ENCODE data around the gene RTKN2. TPM values are rescaled to one million over a fixed set of nuclear protein-coding genes. Genes with fewer than 3 reads are reported as not detected.

Gene RTKN2
- total and polyA plus RNA-seq, 10 of the 15 experiments (the other 5 are each of a cell fraction or from before 2014, with no cell fraction given), result 0.10 TPM; not detected in 9

DNA sequence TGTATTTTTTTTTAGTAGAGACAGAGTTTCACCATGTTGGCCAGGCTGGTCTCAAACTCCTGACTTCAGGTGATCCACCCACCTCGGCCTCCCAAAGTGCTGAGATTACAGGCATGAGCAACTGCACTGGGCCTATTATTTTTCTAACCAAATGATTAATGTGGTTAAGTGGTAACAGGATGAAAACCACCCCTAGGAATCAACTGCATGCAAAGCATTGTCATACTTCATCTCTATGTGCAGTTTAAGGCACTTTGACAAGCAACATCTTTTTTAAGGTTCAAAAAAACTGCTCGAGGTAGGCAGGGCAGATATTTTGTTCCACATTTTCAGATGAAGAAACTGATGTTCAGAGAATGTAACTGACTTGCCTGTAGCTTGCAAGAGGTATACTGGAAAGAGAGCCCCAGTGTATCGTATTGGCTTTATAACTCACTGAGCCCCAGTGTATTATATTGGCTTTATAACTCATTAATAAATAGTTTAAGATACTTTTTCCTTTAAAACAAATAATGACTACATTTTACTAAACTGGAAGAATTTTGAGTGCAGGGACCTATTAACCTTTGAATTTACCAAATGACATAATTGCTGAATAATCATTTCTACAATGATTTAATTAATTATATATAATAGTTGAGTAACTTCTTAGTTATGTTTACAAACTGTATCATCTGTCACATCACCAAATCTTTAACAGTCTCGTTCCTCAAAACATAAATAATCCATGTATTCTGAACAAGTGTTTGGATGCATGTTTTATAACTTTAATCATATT, 38.1 kb downstream of the RTKN2 start:
- Histone ChIP-seq H3K9ac (ENCODE audit: control insufficient read depth, insufficient read depth, low read length) (no peak overlapping the region), H3K9me3 (replicated peaks; ENCODE audit: control insufficient read depth, insufficient read depth, low read length) (no peaks in the 10 kb centered on the region), H3K79me2 (ENCODE audit: control insufficient read depth, insufficient read depth, low read length) (no peaks in the 10 kb centered on the region), H3K4me1 (ENCODE audit: control insufficient read depth, insufficient read depth, low read length) (no peaks in the 10 kb centered on the region), H4K20me1 (ENCODE audit: control insufficient read depth, insufficient read depth) (no peaks in the 10 kb centered on the region), H3K4me2 (ENCODE audit: control insufficient read depth, insufficient read depth) (no peak overlapping the region), H2AFZ (ENCODE audit: control insufficient read depth, low read depth, low read length) (no peak overlapping the region), H3K27ac (ENCODE audit: control insufficient read depth, insufficient read depth) (no peak overlapping the region), H3K27me3 (replicated peaks in 1 of 2; ENCODE audit: control insufficient read depth in 2 of 2, insufficient read depth in 2 of 2, low read length in 1 of 2) (no peaks in the 10 kb centered on the region), H3K4me3 (no peak overlapping the region), H3K36me3 (ENCODE audit: control insufficient read depth in 2 of 2, insufficient read depth in 2 of 2, low read length in 1 of 2) (no peaks in the 10 kb centered on the region)
- ChIA-PET RAD21 (ENCODE audit: unreplicated experiment) (no interaction called here), SMC1A (ENCODE audit: uncharacterized antibody, unreplicated experiment) (interaction anchor here (0.7 to 1.2 kb wide), 2 partner anchors 10 to 1656 kb away, joined by 3 to 4 read pairs; no protein-coding TSS in a partner anchor), CTCF (interaction anchor here (1.3 kb wide), 1 partner anchor 332 kb away, joined by 3 read pairs; no protein-coding TSS in a partner anchor), POLR2A (no interaction called here)
- FAIRE-seq, result no peak
- intact Hi-C loops (cut with micrococcal nuclease; ENCODE audit: unreplicated experiment), result no loop called here
- no peak for ATAC-seq
- no peak for DNase-seq (ENCODE audit: low read depth, low spot score)
- in situ Hi-C loops (cut with MboI), result no loop called here
- 68% methylated on average over 4 of the region's 4 CpGs for WGBS (ENCODE audit: insufficient coverage, insufficient replicate concordance, low lambda C conversion rate, missing lambda C conversion rate)
- no TSS peak for BruUV-seq (replicated peaks)
- TF ChIP-seq NR2C1 (IDR thresholded peaks at IDR 0.05), result no peak
- TF ChIP-seq YBX1 (IDR thresholded peaks at IDR 0.05), result no peak
- TF ChIP-seq CHD1 (IDR thresholded peaks at IDR 0.05; ENCODE audit: low read depth, low read length), result no peak
- no peak for TF ChIP-seq KDM1A (IDR thresholded peaks at IDR 0.05; ENCODE audit: borderline replicate concordance)
- TF ChIP-seq MTA3 (IDR thresholded peaks at IDR 0.05; ENCODE audit: borderline replicate concordance, low read length), result no peak
- no peak for TF ChIP-seq RUNX3 (IDR thresholded peaks at IDR 0.05; ENCODE audit: low read length)
- TF ChIP-seq, protein P1, sequence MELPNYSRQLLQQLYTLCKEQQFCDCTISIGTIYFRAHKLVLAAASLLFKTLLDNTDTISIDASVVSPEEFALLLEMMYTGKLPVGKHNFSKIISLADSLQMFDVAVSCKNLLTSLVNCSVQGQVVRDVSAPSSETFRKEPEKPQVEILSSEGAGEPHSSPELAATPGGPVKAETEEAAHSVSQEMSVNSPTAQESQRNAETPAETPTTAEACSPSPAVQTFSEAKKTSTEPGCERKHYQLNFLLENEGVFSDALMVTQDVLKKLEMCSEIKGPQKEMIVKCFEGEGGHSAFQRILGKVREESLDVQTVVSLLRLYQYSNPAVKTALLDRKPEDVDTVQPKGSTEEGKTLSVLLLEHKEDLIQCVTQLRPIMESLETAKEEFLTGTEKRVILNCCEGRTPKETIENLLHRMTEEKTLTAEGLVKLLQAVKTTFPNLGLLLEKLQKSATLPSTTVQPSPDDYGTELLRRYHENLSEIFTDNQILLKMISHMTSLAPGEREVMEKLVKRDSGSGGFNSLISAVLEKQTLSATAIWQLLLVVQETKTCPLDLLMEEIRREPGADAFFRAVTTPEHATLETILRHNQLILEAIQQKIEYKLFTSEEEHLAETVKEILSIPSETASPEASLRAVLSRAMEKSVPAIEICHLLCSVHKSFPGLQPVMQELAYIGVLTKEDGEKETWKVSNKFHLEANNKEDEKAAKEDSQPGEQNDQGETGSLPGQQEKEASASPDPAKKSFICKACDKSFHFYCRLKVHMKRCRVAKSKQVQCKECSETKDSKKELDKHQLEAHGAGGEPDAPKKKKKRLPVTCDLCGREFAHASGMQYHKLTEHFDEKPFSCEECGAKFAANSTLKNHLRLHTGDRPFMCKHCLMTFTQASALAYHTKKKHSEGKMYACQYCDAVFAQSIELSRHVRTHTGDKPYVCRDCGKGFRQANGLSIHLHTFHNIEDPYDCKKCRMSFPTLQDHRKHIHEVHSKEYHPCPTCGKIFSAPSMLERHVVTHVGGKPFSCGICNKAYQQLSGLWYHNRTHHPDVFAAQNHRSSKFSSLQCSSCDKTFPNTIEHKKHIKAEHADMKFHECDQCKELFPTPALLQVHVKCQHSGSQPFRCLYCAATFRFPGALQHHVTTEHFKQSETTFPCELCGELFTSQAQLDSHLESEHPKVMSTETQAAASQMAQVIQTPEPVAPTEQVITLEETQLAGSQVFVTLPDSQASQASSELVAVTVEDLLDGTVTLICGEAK (IDR thresholded peaks at IDR 0.05; ENCODE audit: borderline replicate concordance), result no peak
- TF ChIP-seq, protein P2, sequence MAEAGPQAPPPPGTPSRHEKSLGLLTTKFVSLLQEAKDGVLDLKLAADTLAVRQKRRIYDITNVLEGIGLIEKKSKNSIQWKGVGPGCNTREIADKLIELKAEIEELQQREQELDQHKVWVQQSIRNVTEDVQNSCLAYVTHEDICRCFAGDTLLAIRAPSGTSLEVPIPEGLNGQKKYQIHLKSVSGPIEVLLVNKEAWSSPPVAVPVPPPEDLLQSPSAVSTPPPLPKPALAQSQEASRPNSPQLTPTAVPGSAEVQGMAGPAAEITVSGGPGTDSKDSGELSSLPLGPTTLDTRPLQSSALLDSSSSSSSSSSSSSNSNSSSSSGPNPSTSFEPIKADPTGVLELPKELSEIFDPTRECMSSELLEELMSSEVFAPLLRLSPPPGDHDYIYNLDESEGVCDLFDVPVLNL (IDR thresholded peaks at IDR 0.05; ENCODE audit: low read depth, low read length), result no peak
- TF ChIP-seq JUND (IDR thresholded peaks at IDR 0.05; ENCODE audit: low read depth, low read length), result no peak
- TF ChIP-seq RAD21 (IDR thresholded peaks at IDR 0.05; ENCODE audit: insufficient read depth, low read depth, low read length), result no peak
- TF ChIP-seq TCF12 (IDR thresholded peaks at IDR 0.05; ENCODE audit: low read depth, low read length), result no peak
- TF ChIP-seq, protein P3, sequence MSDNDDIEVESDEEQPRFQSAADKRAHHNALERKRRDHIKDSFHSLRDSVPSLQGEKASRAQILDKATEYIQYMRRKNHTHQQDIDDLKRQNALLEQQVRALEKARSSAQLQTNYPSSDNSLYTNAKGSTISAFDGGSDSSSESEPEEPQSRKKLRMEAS (IDR thresholded peaks at IDR 0.05; ENCODE audit: low read depth, low read length), result no peak
- no peak for TF ChIP-seq DPF2 (IDR thresholded peaks at IDR 0.05)
- no peak for TF ChIP-seq POLR2AphosphoS5 (IDR thresholded peaks at IDR 0.05; ENCODE audit: low read length)
- TF ChIP-seq, protein P4, sequence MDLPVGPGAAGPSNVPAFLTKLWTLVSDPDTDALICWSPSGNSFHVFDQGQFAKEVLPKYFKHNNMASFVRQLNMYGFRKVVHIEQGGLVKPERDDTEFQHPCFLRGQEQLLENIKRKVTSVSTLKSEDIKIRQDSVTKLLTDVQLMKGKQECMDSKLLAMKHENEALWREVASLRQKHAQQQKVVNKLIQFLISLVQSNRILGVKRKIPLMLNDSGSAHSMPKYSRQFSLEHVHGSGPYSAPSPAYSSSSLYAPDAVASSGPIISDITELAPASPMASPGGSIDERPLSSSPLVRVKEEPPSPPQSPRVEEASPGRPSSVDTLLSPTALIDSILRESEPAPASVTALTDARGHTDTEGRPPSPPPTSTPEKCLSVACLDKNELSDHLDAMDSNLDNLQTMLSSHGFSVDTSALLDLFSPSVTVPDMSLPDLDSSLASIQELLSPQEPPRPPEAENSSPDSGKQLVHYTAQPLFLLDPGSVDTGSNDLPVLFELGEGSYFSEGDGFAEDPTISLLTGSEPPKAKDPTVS (IDR thresholded peaks at IDR 0.05; ENCODE audit: low read depth, low read length), result no peak
- no peak for TF ChIP-seq HCFC1 (IDR thresholded peaks at IDR 0.05; ENCODE audit: low read length)
